Hematopoietic multipotent progenitor cell treated with erythropoietin and hydrocortisone succinate and interleukin-3 and kit ligand, for 6 days (in vitro differentiated cells): Measurements from ENCODE around the gene GABRA1.
A peak's percentile ranks its signal among the peaks of the same experiment; 100 is the strongest.

ENCODE experiments used
- DNase-seq: peaks from one replicate; pipeline ENCODE4 v3.0.0-alpha.2; 2015

Gene GABRA1

GRCh38 chr5:161847941-161848391, at the start of gene GABRA1:
Gene GABRA1 (plus strand): TSS chr5:161848120. CDS start chr5:161850811, 2,691 bp downstream.
- DNase-seq: no peak

- no peak for DNase-seq
Observed at GRCh38 chr5:161799316-161799715, 48.6 kb upstream of the GABRA1 start.

GRCh38 chr5:161804263-161804662, 43.7 kb upstream of the GABRA1 start:
- no peak for DNase-seq

GRCh38 chr5:161846746-161847145, 1.2 kb upstream of the GABRA1 start:
- peak; percentile 44 for DNase-seq

- DNase-seq: no peak
Observed at GRCh38 chr5:161847447-161847846, 473 bp upstream of the GABRA1 start.

- no peak for DNase-seq
Observed at GRCh38 chr5:161850491-161850890, 2.6 kb downstream of the GABRA1 start.

- peak; percentile 26 for DNase-seq
Observed at GRCh38 chr5:161851691-161852299, 3.9 kb downstream of the GABRA1 start.

GRCh38 chr5:161857358-161857757, 9.4 kb downstream of the GABRA1 start:
- DNase-seq: no peak

- no peak for DNase-seq
Observed at GRCh38 chr5:161863259-161863658, 15.3 kb downstream of the GABRA1 start.

GRCh38 chr5:161863811-161864210, 15.9 kb downstream of the GABRA1 start:
- peak; percentile 8 for DNase-seq

GRCh38 chr5:161865510-161865909, 17.6 kb downstream of the GABRA1 start:
- no peak for DNase-seq

GRCh38 chr5:161889971-161890370, 42.1 kb downstream of the GABRA1 start:
- peak; percentile 9 for DNase-seq

- DNase-seq: no peak
Observed at GRCh38 chr5:161895514-161895913, 47.6 kb downstream of the GABRA1 start.

- no peak for DNase-seq
Observed at GRCh38 chr5:161897033-161897432, 49.1 kb downstream of the GABRA1 start.

GRCh38 chr5:161899590-161899989, 51.7 kb downstream of the GABRA1 start:
- no peak for DNase-seq

- DNase-seq: no peak
Observed at GRCh38 chr5:161900981-161901380, 53.1 kb downstream of the GABRA1 start.

- no peak for DNase-seq
Observed at GRCh38 chr5:161921781-161922180, 73.9 kb downstream of the GABRA1 start.

GRCh38 chr5:161924270-161924669, 76.3 kb downstream of the GABRA1 start:
- no peak for DNase-seq

GRCh38 chr5:161925960-161926359, 78.0 kb downstream of the GABRA1 start:
- peak; percentile 1 for DNase-seq

GRCh38 chr5:161934486-161934885, 86.6 kb downstream of the GABRA1 start:
- no peak for DNase-seq

GRCh38 chr5:161944974-161945373, 97.1 kb downstream of the GABRA1 start:
- DNase-seq: no peak

- DNase-seq: no peak
Observed at GRCh38 chr5:161946911-161947310, 99.0 kb downstream of the GABRA1 start.
